Chondrocyte (in vitro differentiated cells): ENCODE measurements around the gene AFAP1. TPM values are rescaled to one million over a fixed set of nuclear protein-coding genes. Genes with fewer than 3 reads are reported as not detected.
A peak's percentile ranks its signal among the peaks of the same experiment; 100 is the strongest.

Experiments used
- DNase-seq: peaks from one replicate; pipeline ENCODE4 v3.0.0; 2021; ENCODE audit warnings: mixed read lengths, low spot score
- H3K27ac Mint-ChIP-seq: one replicate; pipeline ENCODE4 v1.8.0; 2021; ENCODE audit warnings: mild to moderate bottlenecking, moderate library complexity, mixed read lengths; ENCODE audit not compliant: unreplicated experiment
- H3K27me3 Mint-ChIP-seq: 2 replicates; pipeline ENCODE4 v1.8.0; 2021; ENCODE audit warnings: low read depth, mixed read lengths
- H3K36me3 Mint-ChIP-seq: 2 replicates; pipeline ENCODE4 v1.8.0; 2021; ENCODE audit warnings: low read depth, mixed read lengths
- H3K4me1 Mint-ChIP-seq: 2 replicates; pipeline ENCODE4 v1.8.0; 2021; ENCODE audit warnings: low read depth, mild to moderate bottlenecking, mixed read lengths
- H3K4me3 Mint-ChIP-seq: one replicate; pipeline ENCODE4 v1.8.0; 2021; ENCODE audit warnings: mild to moderate bottlenecking, moderate library complexity, mixed read lengths; ENCODE audit not compliant: unreplicated experiment
- H3K9me3 Mint-ChIP-seq: 2 replicates; pipeline ENCODE4 v1.8.0; 2021; ENCODE audit warnings: low read depth, mixed read lengths
- total RNA-seq: library from RNA; stranded (reverse); gene quantifications from 3 replicates; pipeline ENCODE4 v1.2.1, GENCODE V29; 2021
- TF ChIP-seq, protein P1 (sequence below): fragments of 200-600 bp; sonication (generic); IDR thresholded peaks from 2 replicates; pipeline ENCODE4 v1.5.0; 2021; ENCODE audit warnings: antibody characterized with exemption, mild to moderate bottlenecking, moderate library complexity

The AFAP1 gene
- total RNA-seq, 1 donor from 2014 or later = 118 TPM

DNA sequence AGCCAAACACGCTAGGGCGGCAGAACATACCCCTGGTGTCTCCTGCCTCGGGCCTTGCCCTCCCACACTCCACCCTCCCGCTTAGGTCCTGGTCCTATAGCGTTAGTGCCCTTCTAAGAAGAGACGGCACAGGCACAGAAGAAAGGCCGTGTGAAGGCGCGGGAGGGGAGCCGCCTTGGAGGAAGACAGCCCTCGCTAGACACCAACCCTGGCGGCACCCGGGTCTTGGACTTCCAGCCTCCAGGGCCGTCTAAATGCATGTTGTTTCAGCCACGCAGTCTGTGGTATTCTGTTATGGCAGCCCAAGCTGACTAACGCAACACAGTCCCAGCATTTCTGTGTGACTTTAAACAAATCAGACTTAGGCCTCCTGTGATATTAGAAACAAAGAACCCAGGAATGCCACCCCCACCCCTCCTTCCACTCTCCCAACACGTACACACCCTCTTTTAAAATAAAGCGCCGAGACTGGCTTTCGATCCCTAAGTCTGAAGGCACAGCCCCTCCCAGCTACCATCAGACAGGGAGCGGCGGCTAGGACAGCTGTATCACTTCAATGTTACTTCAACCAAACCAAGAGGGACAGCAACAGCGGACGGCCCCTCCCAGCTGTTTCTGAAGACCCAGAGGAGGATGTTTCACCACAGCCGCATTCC, 128.0 kb downstream of the AFAP1 start:
- peaks cover 3% of the 10 kb centered on the region for H3K9me3 Mint-ChIP-seq
- H3K4me3 Mint-ChIP-seq = no peak overlapping the region
- peak overlapping the region; percentile 92 for H3K27ac Mint-ChIP-seq
- peaks cover 40% of the 10 kb centered on the region for H3K36me3 Mint-ChIP-seq
- peaks cover 84% of the 10 kb centered on the region for H3K4me1 Mint-ChIP-seq
- TF ChIP-seq, protein P1, sequence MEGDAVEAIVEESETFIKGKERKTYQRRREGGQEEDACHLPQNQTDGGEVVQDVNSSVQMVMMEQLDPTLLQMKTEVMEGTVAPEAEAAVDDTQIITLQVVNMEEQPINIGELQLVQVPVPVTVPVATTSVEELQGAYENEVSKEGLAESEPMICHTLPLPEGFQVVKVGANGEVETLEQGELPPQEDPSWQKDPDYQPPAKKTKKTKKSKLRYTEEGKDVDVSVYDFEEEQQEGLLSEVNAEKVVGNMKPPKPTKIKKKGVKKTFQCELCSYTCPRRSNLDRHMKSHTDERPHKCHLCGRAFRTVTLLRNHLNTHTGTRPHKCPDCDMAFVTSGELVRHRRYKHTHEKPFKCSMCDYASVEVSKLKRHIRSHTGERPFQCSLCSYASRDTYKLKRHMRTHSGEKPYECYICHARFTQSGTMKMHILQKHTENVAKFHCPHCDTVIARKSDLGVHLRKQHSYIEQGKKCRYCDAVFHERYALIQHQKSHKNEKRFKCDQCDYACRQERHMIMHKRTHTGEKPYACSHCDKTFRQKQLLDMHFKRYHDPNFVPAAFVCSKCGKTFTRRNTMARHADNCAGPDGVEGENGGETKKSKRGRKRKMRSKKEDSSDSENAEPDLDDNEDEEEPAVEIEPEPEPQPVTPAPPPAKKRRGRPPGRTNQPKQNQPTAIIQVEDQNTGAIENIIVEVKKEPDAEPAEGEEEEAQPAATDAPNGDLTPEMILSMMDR = no peak
- DNase-seq = no peak
- no peaks in the 10 kb centered on the region for H3K27me3 Mint-ChIP-seq

DNA sequence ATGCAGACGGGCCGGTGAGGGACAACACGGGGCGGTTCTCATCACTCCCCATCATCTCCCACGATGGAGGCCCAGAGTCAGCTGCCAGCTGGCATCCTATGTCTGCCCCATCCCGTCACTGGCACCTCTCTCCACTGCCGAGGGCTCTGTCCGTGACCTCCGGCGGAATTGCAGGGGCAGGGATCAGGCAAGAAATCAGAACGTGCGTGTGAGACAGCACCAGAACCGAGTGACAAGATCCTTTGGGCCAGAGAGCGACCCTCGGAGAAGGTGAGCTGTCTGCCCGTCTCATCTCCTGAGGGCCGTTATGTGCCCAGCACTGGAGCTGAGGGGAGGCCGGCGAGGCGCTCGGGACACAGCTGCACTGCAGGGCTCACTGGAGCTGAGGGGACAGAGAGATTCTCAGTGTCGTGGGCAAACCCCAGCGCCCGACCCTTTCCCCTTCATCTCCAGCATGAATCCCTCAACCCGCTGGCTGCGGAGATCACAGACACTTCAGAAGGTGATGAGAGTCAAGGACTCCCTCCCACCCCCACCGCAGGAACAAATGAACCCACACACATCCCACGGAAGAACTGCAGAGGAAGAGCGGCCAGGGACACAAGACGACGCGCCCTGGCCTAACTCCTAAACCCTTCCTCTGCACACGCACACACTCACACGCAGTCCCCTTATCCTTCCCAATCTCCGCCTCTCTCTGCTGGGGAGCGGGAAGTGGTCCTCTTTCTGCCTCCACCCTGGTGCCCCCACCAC, 128.7 kb downstream of the AFAP1 start:
- Mint-ChIP-seq H3K36me3 (peaks cover 39% of the 10 kb centered on the region), H3K4me3 (no peak overlapping the region), H3K27ac (peak overlapping the region; percentile 92), H3K9me3 (peaks cover 3% of the 10 kb centered on the region), H3K27me3 (no peaks in the 10 kb centered on the region), H3K4me1 (peaks cover 85% of the 10 kb centered on the region)
- DNase-seq = no peak
- TF ChIP-seq, protein P1 = no peak

DNA sequence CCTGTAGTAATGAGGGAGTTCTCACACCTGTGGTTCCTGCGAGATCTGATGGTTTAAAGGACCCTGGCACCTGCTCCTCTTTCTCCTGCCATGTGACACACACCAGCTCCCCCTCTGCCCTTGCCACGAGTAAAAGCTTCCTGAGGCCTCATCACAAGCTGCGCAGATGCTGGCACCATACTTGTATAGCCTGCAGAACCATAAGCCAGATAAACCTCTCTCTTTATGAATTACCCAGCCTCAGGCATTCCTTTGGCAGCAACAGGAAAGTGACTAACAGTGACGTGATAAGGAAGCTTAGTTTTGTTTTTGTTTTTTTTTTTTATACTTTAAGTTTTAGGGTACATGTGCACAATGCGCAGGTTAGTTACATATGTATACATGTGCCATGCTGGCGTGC, 130.9 kb downstream of the AFAP1 start:
- no peak overlapping the region for H3K4me3 Mint-ChIP-seq
- peaks cover 19% of the 10 kb centered on the region for H3K36me3 Mint-ChIP-seq
- no peak for DNase-seq
- H3K27me3 Mint-ChIP-seq = no peaks in the 10 kb centered on the region
- peaks cover 3% of the 10 kb centered on the region for H3K9me3 Mint-ChIP-seq
- peaks cover 89% of the 10 kb centered on the region for H3K4me1 Mint-ChIP-seq
- TF ChIP-seq, protein P1 = no peak
- peak overlapping the region; percentile 89 for H3K27ac Mint-ChIP-seq

DNA sequence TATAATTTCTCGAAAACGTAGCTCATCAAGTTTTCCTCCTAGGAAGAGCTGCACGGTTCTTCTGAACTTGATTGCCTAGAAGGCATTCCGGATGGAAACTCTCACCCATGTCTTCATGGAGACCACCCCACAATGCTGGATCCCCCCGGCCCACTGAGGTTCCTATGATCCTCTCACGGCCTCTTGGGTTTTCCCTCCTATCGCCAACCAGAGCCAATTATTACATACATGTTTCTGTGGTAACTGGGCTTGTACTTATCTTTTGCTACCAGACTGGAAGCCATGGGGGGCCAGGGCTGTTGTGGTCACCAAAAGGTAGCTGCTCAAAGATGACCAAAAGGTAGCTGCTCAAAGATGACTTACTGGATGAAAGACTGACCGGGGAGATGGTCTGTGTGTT, 131.5 kb downstream of the AFAP1 start:
- Mint-ChIP-seq H3K36me3 (peaks cover 19% of the 10 kb centered on the region), H3K9me3 (peaks cover 3% of the 10 kb centered on the region), H3K27me3 (no peaks in the 10 kb centered on the region), H3K4me1 (peaks cover 87% of the 10 kb centered on the region), H3K27ac (peak overlapping the region; percentile 95), H3K4me3 (no peak overlapping the region)
- DNase-seq = no peak
- TF ChIP-seq, protein P1 = no peak

DNA sequence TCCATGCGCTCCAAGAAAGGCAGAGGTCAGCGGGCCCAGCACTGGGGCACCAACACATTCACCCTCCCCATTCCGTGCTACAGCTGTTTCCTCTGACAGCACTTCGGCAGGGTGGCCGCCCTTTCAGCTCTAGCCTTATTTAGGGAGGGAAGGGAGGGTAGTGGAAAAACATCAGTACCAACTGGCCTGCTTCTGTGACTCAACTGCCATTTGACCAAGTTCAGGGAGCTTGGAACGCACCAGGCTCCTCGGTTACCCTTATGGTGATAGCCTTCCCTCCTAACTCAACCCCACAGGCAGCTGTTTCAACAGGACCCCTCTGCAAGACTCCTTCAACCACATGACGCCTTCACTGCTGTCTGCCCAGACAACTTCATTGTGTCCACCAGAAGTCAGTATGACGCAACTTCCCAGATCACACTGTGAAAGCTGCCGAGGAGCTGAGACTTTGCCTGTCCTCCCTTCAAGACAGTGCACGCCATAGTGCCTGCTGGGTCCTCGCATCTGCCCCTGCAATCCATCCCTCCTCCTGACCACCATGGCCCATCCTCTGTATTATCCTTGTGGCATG, 132.2 kb downstream of the AFAP1 start:
- Mint-ChIP-seq H3K9me3 (peaks cover 3% of the 10 kb centered on the region), H3K4me3 (peak overlapping the region; percentile 17), H3K27ac (peak overlapping the region; percentile 95), H3K4me1 (peaks cover 80% of the 10 kb centered on the region), H3K27me3 (no peaks in the 10 kb centered on the region), H3K36me3 (peaks cover 18% of the 10 kb centered on the region)
- TF ChIP-seq, protein P1 = peak; percentile 14
- no peak for DNase-seq
